Midbrain (tissue), 1 donor: ENCODE data around the gene DPEP3.
"Not testable (repeated sequence)": the region's sequence is repeated elsewhere in the genome, so short reads cannot be mapped to it uniquely, and the experiment has no call there.

Experiments
- DNase-seq: peaks from one replicate; lab custom pipeline; 2025; lab: John Stamatoyannopoulos, UW

The DPEP3 gene

GRCh38 chr16:67979955-67980678, at the start of gene DPEP3:
Gene DPEP3, minus strand, starts transcription at chr16:67980499. Its CDS starts 119 bp downstream, at chr16:67980380.
- DNase-seq: no peak

DNA sequence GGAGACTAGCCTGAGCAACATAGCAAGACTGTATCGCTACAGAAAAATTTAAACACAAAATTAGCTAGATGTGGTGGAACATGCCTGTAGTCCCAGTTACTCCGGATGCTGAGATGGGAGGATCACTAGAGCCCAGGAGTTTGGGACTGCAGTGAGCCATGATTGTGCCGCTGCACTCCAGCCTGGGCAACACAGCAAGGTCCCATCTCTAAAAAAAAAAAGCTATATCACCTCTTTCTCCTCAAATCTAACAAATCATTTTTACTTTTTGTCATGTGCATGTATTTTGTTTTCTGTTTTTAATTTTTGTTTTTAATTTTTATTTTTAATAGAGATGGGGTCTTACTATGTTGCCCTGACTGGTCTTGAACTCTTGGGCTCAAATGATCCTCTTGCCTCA, 48.7 kb upstream of the DPEP3 start:
- no peak for DNase-seq

GRCh38 chr16:68022728-68023537, 42.6 kb upstream of the DPEP3 start, which contains the start of the genes DDX28 and DUS2:
Gene DDX28, minus strand, starts transcription at chr16:68023232. Its CDS starts 30 bp downstream, at chr16:68023202.
Gene DUS2, plus strand, starts transcription at chr16:68023284. Its CDS starts 14,740 bp downstream, at chr16:68038024.
- DNase-seq: peak; percentile 95

DNA sequence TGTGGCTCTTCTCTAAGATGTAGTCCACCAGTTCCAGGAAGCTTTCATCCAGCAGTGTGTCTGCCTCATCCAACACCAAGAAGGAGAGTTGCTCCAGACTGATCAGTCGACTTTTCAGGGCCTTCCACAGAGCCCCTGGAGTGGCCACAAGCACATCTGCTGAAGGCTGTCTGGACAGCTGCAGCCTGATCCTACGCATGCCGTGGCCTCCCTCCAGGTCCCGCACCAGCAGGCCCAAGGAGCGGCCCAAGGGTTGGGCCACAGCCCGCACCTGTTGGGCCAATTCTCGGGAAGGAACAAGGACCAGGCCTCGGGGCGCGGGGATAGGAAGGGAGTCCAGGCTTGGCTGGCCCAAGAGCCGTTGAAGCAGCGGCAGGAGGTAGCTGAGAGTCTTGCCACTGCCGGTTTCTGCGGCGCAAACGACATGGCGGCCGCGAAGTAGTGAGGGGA, 42.0 kb upstream of the DPEP3 start:
- no peak for DNase-seq

- no peak for DNase-seq
These were observed 41.2 kb upstream of the DPEP3 start for GRCh38 chr16:68021490-68021889.

GRCh38 chr16:68019167-68019680, 38.9 kb upstream of the DPEP3 start:
- DNase-seq: no peak

- no peak for DNase-seq
These were observed 35.4 kb upstream of the DPEP3 start, which contains the start of gene DPEP2NB for GRCh38 chr16:68015681-68016080. Gene DPEP2NB, minus strand, starts transcription at chr16:68015911. Its CDS starts 141 bp downstream, at chr16:68015770.

GRCh38 chr16:68013440-68013839, 33.1 kb upstream of the DPEP3 start:
- DNase-seq: no peak

- DNase-seq: not testable (repeated sequence)
These were observed 29.6 kb upstream of the DPEP3 start for GRCh38 chr16:68009872-68010271.

DNA sequence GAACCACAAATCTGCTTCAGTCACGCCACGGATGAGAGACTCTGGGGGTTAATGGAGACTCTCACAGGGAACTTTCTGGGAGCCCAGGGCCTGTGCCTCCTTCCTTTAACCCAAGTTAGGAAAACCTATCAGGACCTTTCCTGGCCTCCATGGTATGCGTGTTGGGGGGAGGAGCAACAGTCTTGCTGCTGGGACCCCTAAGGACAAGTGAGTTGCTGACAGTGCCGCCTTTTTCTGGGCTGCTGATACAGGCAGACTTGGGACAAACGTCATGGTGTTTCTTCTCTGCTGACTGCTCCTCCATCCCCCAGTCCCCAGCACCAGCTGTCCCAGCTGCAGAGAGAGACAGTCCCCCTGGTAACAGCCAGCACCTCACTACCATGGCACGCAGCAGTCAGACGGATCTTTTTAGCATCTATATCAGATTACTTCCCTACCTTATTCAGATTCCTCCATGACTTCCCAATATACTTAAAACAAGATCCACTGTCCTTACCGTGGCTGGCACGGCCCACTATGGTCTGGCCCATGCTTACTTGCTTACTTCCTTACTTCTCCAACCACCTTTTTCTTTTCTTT, 28.9 kb upstream of the DPEP3 start:
- no peak for DNase-seq

GRCh38 chr16:68005786-68006286, 25.5 kb upstream of the DPEP3 start:
- no peak for DNase-seq

GRCh38 chr16:68005211-68005610, 24.9 kb upstream of the DPEP3 start:
- DNase-seq: no peak

- DNase-seq: no peak
These were observed 22.7 kb upstream of the DPEP3 start for GRCh38 chr16:68003031-68003430.

DNA sequence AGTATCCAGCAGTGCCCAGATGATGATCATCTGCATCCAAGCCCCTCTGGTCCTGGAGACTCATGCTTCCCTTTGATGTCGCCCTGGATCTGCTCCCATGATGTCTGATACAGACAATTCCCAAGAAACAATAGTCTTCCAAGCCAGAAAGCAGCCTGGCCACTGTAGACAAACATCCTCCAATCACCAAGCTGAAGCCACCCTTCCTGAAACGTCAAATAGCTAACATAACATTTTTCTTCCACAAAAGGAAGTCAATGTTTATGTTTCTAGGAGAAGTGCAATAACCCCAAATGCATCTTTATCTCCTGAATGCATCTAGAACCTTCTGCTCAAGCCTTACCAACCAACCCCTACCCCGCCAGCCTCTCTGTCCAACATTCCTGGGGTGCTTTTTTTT, 20.2 kb upstream of the DPEP3 start:
- DNase-seq: no peak

DNA sequence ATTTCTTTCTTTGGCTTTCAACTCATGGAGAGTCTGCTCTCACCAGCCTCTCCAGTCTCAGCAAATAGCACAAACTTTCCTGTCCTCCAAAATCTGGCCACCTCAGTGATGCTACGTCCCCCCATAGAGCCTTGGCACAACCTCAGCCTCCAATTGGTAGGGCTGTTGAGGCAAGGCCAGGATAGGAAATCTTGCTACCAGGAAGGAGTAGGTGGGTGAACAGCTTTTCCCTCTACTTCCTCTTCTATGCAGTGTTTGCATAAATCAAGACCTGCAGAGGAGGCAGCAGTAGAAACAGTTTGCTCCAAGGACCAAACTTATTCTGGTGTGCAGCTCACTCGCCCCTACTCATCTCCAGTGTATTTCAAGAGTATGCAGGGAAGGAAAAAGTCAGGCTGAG, 19.7 kb upstream of the DPEP3 start:
- DNase-seq: no peak

DNA sequence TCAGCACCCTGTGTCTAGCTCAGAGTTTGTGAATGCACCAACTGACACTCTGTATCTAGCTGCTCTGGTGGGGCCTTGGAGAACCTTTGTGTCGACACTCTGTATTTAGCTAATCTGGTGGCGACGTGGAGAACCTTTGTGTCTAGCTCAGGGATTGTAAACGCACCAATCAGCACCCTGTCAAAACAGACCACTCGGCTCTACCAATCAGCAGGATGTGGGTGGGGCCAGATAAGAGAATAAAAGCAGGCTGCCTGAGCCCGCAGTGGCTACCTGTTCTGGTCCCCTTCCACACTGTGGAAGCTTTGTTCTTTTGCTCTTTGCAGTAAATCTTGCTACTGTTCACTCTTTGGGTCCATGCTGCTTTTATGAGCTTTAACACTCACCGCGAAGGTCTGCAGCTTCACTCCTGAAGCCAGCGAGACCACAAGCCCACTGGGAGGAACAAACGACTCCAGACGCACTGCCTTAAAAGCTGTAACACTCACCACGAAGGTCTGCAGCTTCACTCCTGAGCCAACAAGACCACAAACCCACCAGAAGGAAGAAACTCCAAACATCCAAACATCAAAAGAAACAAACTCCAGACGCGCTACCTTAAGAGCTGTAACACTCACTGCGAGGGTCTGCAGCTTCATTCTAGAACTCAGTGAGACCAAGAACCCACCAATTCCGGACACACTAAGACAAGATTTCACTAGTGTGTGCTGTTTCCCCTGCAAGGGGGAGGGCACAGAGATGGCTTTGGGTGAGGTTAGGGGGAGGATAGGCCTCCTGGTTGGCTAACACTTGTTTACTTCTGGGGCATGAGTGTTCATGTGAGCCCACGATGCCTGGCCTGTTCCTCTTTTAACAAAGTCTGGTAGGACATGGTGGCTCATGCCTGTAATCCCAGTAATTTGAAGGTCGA, 18.7 kb upstream of the DPEP3 start, which contains the start of gene DPEP2:
DPEP2 (minus strand) TSS at position 706 of the 910 bp plus-strand sequence. CDS start 6,272 bp downstream, outside the sequence.
- DNase-seq: peak; percentile 15

DNA sequence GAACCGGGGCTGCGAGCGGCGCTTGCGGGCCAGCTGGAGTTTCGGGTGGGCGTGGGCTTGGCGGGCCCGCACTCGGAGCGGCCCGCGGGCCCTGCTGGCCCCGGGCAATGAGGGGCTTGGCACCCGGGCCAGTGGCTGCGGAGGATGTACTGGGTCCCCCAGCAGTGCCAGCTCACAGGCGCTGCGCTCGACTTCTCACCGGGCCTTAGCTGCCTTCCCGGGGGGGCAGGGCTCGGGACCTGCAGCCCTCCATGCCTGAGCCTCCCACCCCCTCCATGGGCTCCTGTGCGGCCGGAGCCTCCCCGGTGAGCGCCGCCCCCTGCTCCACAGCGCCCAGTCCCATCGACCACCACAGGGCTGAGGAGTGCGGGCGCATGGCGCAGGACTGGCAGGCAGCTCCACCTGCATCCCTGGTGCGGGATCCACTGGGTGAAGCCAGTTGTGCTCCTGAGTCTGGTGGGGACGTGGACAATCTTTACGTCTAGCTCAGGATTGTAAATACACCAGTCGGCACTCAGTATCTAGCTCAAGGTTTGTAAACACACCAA, 18.0 kb upstream of the DPEP3 start:
- DNase-seq: not testable (repeated sequence)

DNA sequence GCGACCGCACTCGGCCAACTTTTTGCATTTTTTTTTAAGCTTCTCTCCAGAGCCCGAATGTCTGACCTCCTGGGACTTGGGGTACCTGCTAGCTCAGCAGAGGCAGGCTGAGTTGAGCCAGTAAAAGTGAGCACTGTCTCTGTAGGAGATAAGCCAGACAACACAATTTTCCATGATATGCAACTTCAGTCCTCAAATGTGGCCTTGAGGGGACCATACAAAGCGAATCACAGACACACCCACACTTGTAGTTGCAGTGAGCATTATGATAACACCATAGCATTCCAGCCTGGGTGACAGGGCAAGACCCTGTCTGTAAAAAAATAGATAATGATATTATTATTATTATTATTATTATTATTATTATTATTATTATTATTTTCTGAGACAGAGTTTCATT, 16.4 kb upstream of the DPEP3 start:
- DNase-seq: no peak

GRCh38 chr16:67995423-67995822, 15.1 kb upstream of the DPEP3 start:
- no peak for DNase-seq

GRCh38 chr16:67994040-67994408, 13.7 kb upstream of the DPEP3 start:
- not testable (repeated sequence) for DNase-seq
